HG02938 (cell line): Measurements from ENCODE around the gene BICRAL.
"Not testable (repeated sequence)": the region's sequence is repeated elsewhere in the genome, so short reads cannot be mapped to it uniquely, and the experiment has no call there.

Experiments used
- ATAC-seq: cut with Tn5 transposase; IDR thresholded peaks from one replicate; pipeline ENCODE4 v1.9.1; 2021; ENCODE audit warnings: mild to moderate bottlenecking, moderate library complexity; ENCODE audit not compliant: unreplicated experiment

Gene BICRAL

GRCh38 chr6:42791706-42792320 is 10.0 kb downstream of the BICRAL start:
- ATAC-seq: no peak

- ATAC-seq: no peak
Measured at GRCh38 chr6:42795651-42796050, 13.8 kb downstream of the BICRAL start.

GRCh38 chr6:42796171-42796570 is 14.3 kb downstream of the BICRAL start:
- ATAC-seq: no peak

GRCh38 chr6:42797696-42798095 is 15.8 kb downstream of the BICRAL start:
- ATAC-seq: not testable (repeated sequence)

- no peak for ATAC-seq
Measured at GRCh38 chr6:42805297-42805861, 23.5 kb downstream of the BICRAL start.

- ATAC-seq: not testable (repeated sequence)
Measured at GRCh38 chr6:42806359-42806758, 24.5 kb downstream of the BICRAL start.

GRCh38 chr6:42808492-42809483 is 26.9 kb downstream of the BICRAL start:
- no peak for ATAC-seq

GRCh38 chr6:42813074-42813645 is 31.3 kb downstream of the BICRAL start:
- no peak for ATAC-seq

- ATAC-seq: no peak
Measured at GRCh38 chr6:42813906-42814444, 32.1 kb downstream of the BICRAL start.

- ATAC-seq: not testable (repeated sequence)
Measured at GRCh38 chr6:42815726-42816125, 33.9 kb downstream of the BICRAL start.

GRCh38 chr6:42817907-42818306 is 36.1 kb downstream of the BICRAL start:
- no peak for ATAC-seq

- ATAC-seq: no peak
Measured at GRCh38 chr6:42818416-42818815, 36.6 kb downstream of the BICRAL start.

GRCh38 chr6:42818878-42819277 is 37.0 kb downstream of the BICRAL start:
- ATAC-seq: no peak

GRCh38 chr6:42819803-42820511 is 38.1 kb downstream of the BICRAL start:
- ATAC-seq: no peak

GRCh38 chr6:42820512-42821340 is 38.9 kb downstream of the BICRAL start:
- no peak for ATAC-seq

- no peak for ATAC-seq
Measured at GRCh38 chr6:42821341-42821668, 39.5 kb downstream of the BICRAL start.

- ATAC-seq: no peak
Measured at GRCh38 chr6:42821846-42822245, 40.0 kb downstream of the BICRAL start.

GRCh38 chr6:42829561-42830092 is 47.8 kb downstream of the BICRAL start:
- no peak for ATAC-seq

GRCh38 chr6:42831237-42831636 is 49.4 kb downstream of the BICRAL start:
- ATAC-seq: no peak
